Mesenchymal stem cell (in vitro differentiated cells and primary cell): Measurements from ENCODE around the gene NBPF6.
"Not testable (repeated sequence)": the region's sequence is repeated elsewhere in the genome, so short reads cannot be mapped to it uniquely, and the experiment has no call there.

ENCODE experiments used
- DNase-seq: peaks from one replicate; pipeline ENCODE4 v3.0.0-alpha.2; 2013
- H2AFZ ChIP-seq: one replicate; pipeline ENCODE4 v1.6.1; 2013; ENCODE audit warnings: low read depth, mild to moderate bottlenecking, control low read depth, inconsistent platforms, low read length, moderate library complexity
- H2AK5ac ChIP-seq: 2 replicates; pipeline ENCODE4 v1.6.1; 2013; ENCODE audit warnings: low read length, moderate library complexity, mild to moderate bottlenecking, inconsistent platforms; ENCODE audit not compliant: severe bottlenecking
- H2BK120ac ChIP-seq: one replicate; pipeline ENCODE4 v1.6.1; 2013; ENCODE audit warnings: low read depth, mild to moderate bottlenecking, inconsistent platforms, low read length, moderate library complexity
- H2BK12ac ChIP-seq, 2 experiments: one replicate each; pipeline ENCODE4 v1.6.1; 2013; ENCODE audit warnings: inconsistent platforms in 2 of 2, low read length in 2 of 2, mild to moderate bottlenecking in 2 of 2, moderate library complexity in 2 of 2, control low read depth in 1 of 2
- H2BK15ac ChIP-seq: one replicate; pipeline ENCODE4 v1.6.1; 2013; ENCODE audit warnings: mild to moderate bottlenecking, low read depth, inconsistent platforms; ENCODE audit not compliant: poor library complexity, severe bottlenecking
- H2BK5ac ChIP-seq: 2 replicates; pipeline ENCODE4 v1.6.1; 2013; ENCODE audit warnings: low read depth, mild to moderate bottlenecking, low read length, control low read depth, inconsistent platforms; ENCODE audit not compliant: poor library complexity, severe bottlenecking
- H3K14ac ChIP-seq, 2 experiments: one replicate each; pipeline ENCODE4 v1.6.1; 2013; ENCODE audit warnings: inconsistent platforms in 2 of 2, low read length in 2 of 2, control low read depth in 1 of 2, mild to moderate bottlenecking in 1 of 2, moderate library complexity in 1 of 2
- H3K18ac ChIP-seq, 2 experiments: one replicate each; pipeline ENCODE4 v1.6.1; 2013; ENCODE audit warnings: inconsistent platforms in 2 of 2, low read length in 2 of 2, control low read depth in 1 of 2, low read depth in 1 of 2, mild to moderate bottlenecking in 1 of 2
- H3K23ac ChIP-seq, 2 experiments: one replicate each; pipeline ENCODE4 v1.6.1; 2013; ENCODE audit warnings: inconsistent platforms in 2 of 2, low read length in 2 of 2, mild to moderate bottlenecking in 2 of 2, moderate library complexity in 2 of 2, control low read depth in 1 of 2
- H3K27ac ChIP-seq: 2 replicates; pipeline ENCODE4 v1.5.1; 2013; ENCODE audit warnings: mild to moderate bottlenecking, moderate library complexity, low read length, control low read depth, inconsistent platforms; ENCODE audit not compliant: poor library complexity, severe bottlenecking
- H3K27me3 ChIP-seq, 2 experiments: 2 replicates each; pipeline versions ENCODE4 v1.6.1 to v1.7.0; 2013; ENCODE audit warnings: low read length in 2 of 2, mild to moderate bottlenecking in 2 of 2, moderate library complexity in 2 of 2, control low read depth in 1 of 2, inconsistent platforms in 1 of 2; ENCODE audit not compliant: control insufficient read depth in 1 of 2, insufficient read depth in 1 of 2
- H3K36me3 ChIP-seq, 2 experiments: 2 replicates each; pipeline versions ENCODE4 v1.6.1 to v1.7.0; 2013; ENCODE audit warnings: low read length in 2 of 2, control low read depth in 1 of 2, inconsistent platforms in 1 of 2, low read depth in 1 of 2, mild to moderate bottlenecking in 1 of 2; ENCODE audit not compliant: insufficient read depth in 2 of 2, control insufficient read depth in 1 of 2
- H3K4ac ChIP-seq, 2 experiments: one replicate each; pipeline ENCODE4 v1.6.1; 2013; ENCODE audit warnings: inconsistent platforms in 2 of 2, low read length in 2 of 2, mild to moderate bottlenecking in 2 of 2, moderate library complexity in 2 of 2, control low read depth in 1 of 2, low read depth in 1 of 2
- H3K4me1 ChIP-seq: 2 replicates; pipeline ENCODE4 v1.6.1; 2013; ENCODE audit warnings: low read depth, low read length, control low read depth; ENCODE audit not compliant: control insufficient read depth, insufficient read depth
- H3K4me2 ChIP-seq: 2 replicates; pipeline ENCODE4 v1.6.1; 2013; ENCODE audit warnings: low read length, mild to moderate bottlenecking, inconsistent platforms; ENCODE audit not compliant: poor library complexity, severe bottlenecking
- H3K4me3 ChIP-seq, 2 experiments: 2 replicates each; pipeline versions ENCODE4 v1.5.1 to v1.7.0; 2013; ENCODE audit warnings: low read length in 2 of 2, mild to moderate bottlenecking in 2 of 2, control low read depth in 1 of 2, low read depth in 1 of 2; ENCODE audit not compliant: insufficient read depth in 1 of 2
- H3K79me1 ChIP-seq: replicated peaks from 2 replicates; pipeline ENCODE4 v1.6.1; 2013; ENCODE audit warnings: mild to moderate bottlenecking, control low read depth, low read length, inconsistent platforms; ENCODE audit not compliant: poor library complexity, severe bottlenecking
- H3K9ac ChIP-seq: 2 replicates; pipeline ENCODE4 v1.7.0; 2013; ENCODE audit warnings: mild to moderate bottlenecking, low read length, moderate library complexity
- H3K9me3 ChIP-seq: 2 replicates; pipeline ENCODE4 v1.7.0; 2013; ENCODE audit warnings: mild to moderate bottlenecking, low read length; ENCODE audit not compliant: control insufficient read depth
- H4K8ac ChIP-seq: one replicate; pipeline ENCODE4 v1.6.1; 2013; ENCODE audit warnings: inconsistent platforms, mild to moderate bottlenecking, low read length, moderate library complexity
- H4K91ac ChIP-seq: one replicate; pipeline ENCODE4 v1.6.1; 2013; ENCODE audit warnings: mild to moderate bottlenecking, low read length, inconsistent platforms
- WGBS: methylation state at CpG from one replicate; pipeline ENCODE4 v1.1.7; 2013; ENCODE audit warnings: mixed read lengths; 5-methylcytosine and 5-hydroxymethylcytosine counted together

Gene NBPF6

GRCh38 chr1:108495008-108495407 is 44.9 kb downstream of the NBPF6 start:
- not testable (repeated sequence) for H2BK15ac ChIP-seq, H3K23ac ChIP-seq, H2BK12ac ChIP-seq, DNase-seq, H3K4me2 ChIP-seq, H3K27me3 ChIP-seq, H2AFZ ChIP-seq, H3K9me3 ChIP-seq, H3K9ac ChIP-seq, H4K8ac ChIP-seq, H2BK120ac ChIP-seq, H2AK5ac ChIP-seq, H3K36me3 ChIP-seq, H3K4ac ChIP-seq, H3K14ac ChIP-seq, H3K79me1 ChIP-seq, H3K4me1 ChIP-seq, H4K91ac ChIP-seq, H2BK5ac ChIP-seq, H3K27ac ChIP-seq, H3K4me3 ChIP-seq, H3K18ac ChIP-seq
- 100% methylated on average over 1 of the region's 1 CpG for WGBS

- not testable (repeated sequence) for H2BK15ac ChIP-seq, H3K79me1 ChIP-seq, H2AK5ac ChIP-seq, DNase-seq, H3K4me3 ChIP-seq, H4K91ac ChIP-seq, H2AFZ ChIP-seq, H3K27me3 ChIP-seq, H3K4me2 ChIP-seq, H3K9me3 ChIP-seq, H3K18ac ChIP-seq, H3K23ac ChIP-seq, H3K4ac ChIP-seq, H3K27ac ChIP-seq, H2BK5ac ChIP-seq, H3K4me1 ChIP-seq, H3K36me3 ChIP-seq, H3K14ac ChIP-seq, H3K9ac ChIP-seq, H4K8ac ChIP-seq, H2BK120ac ChIP-seq, H2BK12ac ChIP-seq
- WGBS: 88% methylated on average over 1 of the region's 4 CpGs
Observed at GRCh38 chr1:108496856-108497255, 46.7 kb downstream of the NBPF6 start.

- H2AK5ac ChIP-seq: peak overlapping the region; percentile 51
- 20% methylated on average over 1 of the region's 2 CpGs for WGBS
Observed at GRCh38 chr1:108502138-108502537, 52.0 kb downstream of the NBPF6 start.

DNA sequence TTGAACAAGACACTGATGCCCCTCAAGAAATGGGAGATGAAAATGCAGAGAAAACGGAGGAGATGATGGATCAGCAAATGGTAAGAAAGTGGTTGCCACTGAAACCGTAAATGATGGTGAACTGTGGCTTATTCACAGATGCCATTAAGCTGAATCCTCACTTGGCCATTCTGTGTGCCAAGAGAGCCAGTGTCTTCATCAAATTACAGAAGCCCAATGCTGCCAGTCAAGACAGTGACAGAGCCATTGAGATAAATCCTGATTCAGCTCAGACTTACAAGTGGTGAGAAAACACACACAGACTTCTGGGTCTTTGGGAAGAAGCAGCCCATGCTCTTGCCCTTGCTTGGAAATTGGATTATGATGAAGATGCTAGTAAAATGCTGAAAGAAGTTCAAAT is 52.5 kb downstream of the NBPF6 start:
- Histone ChIP-seq H2AK5ac (peak overlapping the region; percentile 67), H3K4me3 (no peak overlapping the region), H3K4me2 (no peak overlapping the region), H3K4ac (no peak overlapping the region), H2BK15ac (no peak overlapping the region), H3K27ac (peak overlapping the region; percentile 41), H3K14ac (peak overlapping the region in 1 of 2 experiments; percentile 68), H3K4me1 (peaks cover 4% of the 10 kb centered on the region), H3K23ac (no peak overlapping the region), H3K79me1 (no peaks in the 10 kb centered on the region), H2BK5ac (no peak overlapping the region), H3K9me3 (no peaks in the 10 kb centered on the region), H3K18ac (peak overlapping the region in 1 of 2 experiments; percentile 77), H3K36me3 (no peaks in the 10 kb centered on the region), H3K9ac (no peak overlapping the region), H2BK120ac (no peak overlapping the region), H3K27me3 (no peaks in the 10 kb centered on the region), H4K8ac (peak overlapping the region; percentile 63), H2BK12ac (peak overlapping the region in 1 of 2 experiments; percentile 61), H4K91ac (no peak overlapping the region), H2AFZ (no peak overlapping the region)
- peak; percentile 32 for DNase-seq
- whole genome bisulfite sequencing: 57% methylated on average over 2 of the region's 2 CpGs

More at GRCh38 chr1:108502138-108502537, 52.0 kb downstream of the NBPF6 start:
- no peak overlapping the region for H3K23ac ChIP-seq
- no peak overlapping the region for H3K27ac ChIP-seq
- H3K9me3 ChIP-seq: no peaks in the 10 kb centered on the region
- peaks cover 4% of the 10 kb centered on the region for H3K4me1 ChIP-seq
- no peaks in the 10 kb centered on the region for H3K27me3 ChIP-seq
- no peak overlapping the region for H3K4me2 ChIP-seq
- peak overlapping the region; percentile 79 for H2BK5ac ChIP-seq
- H3K36me3 ChIP-seq: no peaks in the 10 kb centered on the region
- H3K14ac ChIP-seq: no peak overlapping the region
- H2AFZ ChIP-seq: no peak overlapping the region
- DNase-seq: no peak
- no peak overlapping the region for H4K91ac ChIP-seq
- no peak overlapping the region for H3K4ac ChIP-seq
- no peak overlapping the region for H3K9ac ChIP-seq
- H4K8ac ChIP-seq: no peak overlapping the region
- H2BK15ac ChIP-seq: no peak overlapping the region
- H2BK12ac ChIP-seq: peak overlapping the region in 1 of 2 experiments; percentile 93
- H3K4me3 ChIP-seq: no peak overlapping the region
- H2BK120ac ChIP-seq: no peak overlapping the region
- H3K79me1 ChIP-seq: no peaks in the 10 kb centered on the region
- H3K18ac ChIP-seq: peak overlapping the region; percentile 57 to 70
